HS-5 (cell line): Measurements from ENCODE around the gene ANKS1B.

Experiments
- DNase-seq: peaks from one replicate; pipeline ENCODE4 v3.0.0-alpha.2; 2012; ENCODE audit warnings: low read depth

ANKS1B gene

DNA sequence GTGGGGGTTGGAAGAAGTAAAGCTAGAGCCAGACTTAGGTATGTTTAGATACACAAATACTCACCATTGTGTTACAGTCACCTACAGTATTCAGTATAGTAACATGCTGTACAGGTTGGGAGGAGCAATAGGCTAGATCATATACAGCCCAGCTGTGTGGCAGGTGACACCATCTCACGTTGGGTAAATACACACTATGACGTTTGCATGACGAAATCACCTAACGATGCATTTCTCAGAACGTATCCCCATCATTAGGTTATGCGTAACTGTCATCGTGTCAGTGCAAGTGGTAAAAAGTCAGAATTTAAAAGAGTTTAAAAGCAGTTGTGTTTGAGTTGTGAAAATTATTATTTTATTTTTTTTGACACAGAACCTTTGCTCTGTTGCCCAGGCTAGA lies 1172.5 kb downstream of the ANKS1B start:
- DNase-seq = no peak

DNA sequence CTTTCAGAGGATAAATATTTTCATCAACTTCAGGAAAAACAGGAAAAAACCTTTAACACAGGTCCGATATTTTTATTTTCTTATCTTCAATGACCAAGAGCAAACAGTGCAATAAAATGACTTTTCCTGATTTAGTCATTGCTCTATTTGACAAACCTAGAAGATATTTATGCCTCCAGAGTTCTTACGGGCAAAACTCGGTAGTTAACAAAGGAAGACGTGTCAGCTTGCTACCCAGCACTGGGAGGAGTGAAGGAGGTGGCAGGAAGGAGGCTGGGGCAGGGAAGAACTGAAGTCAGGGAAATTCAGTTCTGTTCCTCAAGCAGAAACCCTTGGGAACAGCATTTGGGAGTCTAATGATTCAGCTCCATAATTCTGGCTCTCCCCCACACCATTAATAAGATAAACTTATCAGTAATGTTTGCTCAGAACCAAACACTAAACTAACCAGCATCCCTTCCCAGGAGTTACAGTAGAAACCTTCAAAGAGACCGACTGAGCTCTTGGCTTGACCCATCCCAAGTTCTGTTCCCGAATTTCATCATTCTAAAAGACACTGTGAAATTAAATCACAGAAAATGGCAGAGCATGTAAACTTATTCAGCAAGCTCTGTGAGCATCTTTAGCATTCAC lies 1176.4 kb downstream of the ANKS1B start:
- DNase-seq = no peak

DNA sequence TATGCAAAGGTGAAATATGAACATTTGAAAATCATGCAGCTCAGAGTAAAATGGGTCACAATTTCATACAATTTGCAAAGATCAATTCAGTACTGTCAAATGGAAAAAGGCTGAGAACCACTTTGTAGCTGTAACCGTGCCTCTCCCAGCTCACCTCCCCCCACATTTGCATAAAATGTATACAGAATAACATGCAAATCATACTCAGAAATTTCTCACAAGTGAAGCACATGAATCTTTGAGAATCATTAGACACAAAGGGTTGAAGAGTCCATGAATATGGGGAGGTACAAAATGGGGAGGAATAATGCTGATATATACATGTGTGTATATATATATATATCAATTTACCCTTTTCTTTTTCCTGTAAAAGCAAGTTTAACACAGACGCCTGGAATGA lies 1177.5 kb downstream of the ANKS1B start:
- DNase-seq = no peak

DNA sequence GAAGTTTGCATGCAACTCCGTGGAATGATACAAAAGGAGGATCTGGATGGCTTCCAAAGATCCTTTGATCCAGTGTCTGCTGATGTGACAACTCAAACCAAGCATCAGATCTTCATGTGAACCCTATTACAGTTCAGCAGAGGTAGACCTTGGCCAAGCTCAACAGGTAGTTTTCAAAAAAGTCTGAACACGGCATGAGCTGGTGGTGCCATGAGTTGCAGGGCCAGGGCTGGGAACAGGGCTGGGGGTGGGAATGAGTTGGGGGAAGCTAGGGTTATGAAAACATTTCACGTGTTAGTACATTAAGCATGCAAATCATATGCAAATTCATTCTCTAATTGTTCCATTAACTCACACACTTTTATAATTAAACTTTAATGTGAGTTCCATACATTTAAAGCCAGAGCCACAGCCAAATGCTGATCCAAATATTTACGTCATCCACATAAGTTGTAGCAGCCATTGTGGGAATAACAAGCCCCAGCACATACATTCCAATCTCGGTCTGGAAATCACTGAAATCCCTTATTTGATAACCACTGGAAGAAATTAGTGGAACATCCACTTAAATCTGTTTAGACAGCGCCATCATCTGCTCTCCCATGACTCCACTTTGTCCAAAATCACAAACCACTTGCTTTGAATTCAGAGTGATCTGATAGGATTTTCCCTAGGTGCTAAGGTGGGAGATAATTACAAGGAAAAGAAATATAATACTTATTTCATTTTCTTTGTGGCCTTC lies 1181.1 kb downstream of the ANKS1B start:
- DNase-seq = no peak

DNA sequence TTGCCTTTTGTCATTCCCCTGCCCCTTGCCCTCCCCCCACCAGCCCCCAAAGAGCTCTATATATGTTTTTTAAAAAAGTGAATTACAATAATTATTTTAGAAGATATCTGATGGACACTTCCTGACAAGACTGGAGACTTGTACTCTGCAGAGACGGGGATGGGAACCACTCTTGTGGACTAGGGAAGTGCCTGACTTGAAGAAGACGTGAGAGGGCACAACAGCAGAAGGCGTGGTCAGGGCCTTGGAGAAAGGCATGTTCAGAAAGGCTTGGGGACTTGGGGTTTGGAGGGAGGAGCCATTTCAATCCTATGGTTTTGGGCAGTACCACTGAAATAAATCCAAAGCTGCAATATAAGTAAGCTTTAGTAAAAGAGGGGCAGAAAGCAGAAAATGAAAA lies 1184.9 kb downstream of the ANKS1B start:
- DNase-seq = no peak

DNA sequence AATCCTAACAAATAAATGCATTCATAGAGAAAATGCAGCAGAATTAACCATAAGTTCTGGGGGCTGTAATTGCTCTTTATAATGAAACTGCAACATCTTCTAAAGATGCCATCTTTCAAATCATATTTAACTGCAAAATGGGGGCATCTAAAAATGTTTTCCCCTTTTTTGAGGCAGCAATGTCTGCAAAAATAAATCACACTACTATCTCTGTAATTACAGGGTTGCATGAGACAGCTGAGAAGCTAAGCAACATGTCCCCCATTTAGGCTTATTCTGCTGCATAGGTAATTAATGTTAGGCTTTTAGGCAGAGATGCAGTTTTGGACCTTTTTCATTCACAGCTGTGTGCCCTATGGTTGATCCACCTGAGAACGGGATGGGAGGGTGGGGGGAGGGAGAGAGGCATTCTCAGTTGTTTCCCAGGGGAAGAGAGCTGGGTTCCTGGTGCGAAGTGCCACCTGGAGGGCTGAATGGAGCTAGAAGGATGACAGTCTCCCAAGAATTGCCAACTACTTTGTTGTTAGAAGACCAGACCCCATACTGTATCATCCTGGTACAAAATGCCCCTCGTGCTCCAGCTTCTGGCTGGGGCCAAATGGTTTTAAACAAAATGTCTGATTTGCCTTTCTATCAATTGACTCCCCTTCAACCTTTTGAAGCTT lies 1185.5 kb downstream of the ANKS1B start:
- DNase-seq = no peak

DNA sequence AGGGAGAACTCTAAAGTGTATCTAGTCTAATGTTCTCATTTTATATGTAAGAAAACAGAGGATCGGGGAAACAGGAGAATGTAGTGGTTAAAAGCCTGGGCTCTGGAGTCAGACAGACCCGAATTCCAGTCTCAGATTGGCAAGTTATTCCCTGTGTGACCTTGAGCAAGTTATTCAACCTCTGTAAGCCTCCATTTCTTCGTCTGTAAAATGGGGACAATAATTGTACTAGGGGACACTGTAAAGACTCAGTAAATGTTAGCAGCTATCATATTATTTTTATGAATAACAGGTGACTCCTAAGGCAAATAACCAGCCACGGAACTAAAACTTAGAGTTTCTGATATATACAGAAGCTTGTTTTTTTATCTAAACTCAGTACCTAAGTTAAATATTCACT lies 1187.5 kb downstream of the ANKS1B start:
- DNase-seq = no peak

DNA sequence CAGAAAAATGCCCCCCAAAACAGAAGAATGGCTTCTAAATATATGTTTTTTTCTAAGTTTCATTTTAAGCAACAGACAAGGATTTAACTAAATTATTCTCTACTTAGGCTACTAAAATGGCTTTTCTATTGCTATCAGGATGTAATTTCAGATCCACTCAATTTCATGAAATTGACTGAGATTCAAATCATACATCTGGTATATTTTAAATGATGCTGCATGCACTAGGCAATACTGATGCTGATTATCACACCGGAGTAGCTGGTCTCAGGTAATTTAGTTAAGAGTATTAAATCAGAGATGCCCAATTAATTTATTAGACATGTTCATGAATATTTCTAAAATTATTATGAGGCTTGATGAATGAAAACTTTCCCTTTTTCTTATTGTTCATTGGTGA lies 1188.0 kb downstream of the ANKS1B start:
- no peak for DNase-seq

DNA sequence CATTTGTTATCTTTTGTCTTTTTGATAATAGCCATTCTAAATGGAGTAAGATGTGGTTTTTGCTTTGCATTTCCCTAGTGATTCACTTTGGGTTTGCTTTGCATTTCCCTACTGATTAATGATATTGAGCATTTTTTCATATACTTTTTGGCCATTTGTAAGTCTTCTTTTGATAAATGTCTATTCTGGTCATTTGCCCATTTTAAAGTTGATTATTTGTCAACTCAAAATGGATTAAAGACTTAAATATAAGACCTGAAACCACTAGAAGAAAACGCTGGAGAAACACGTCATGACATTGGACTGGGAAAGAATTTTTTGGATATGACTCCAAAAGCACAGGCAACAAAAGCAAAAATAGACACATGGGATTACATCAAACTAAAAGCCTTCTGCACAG lies 1191.6 kb downstream of the ANKS1B start:
- no peak for DNase-seq

DNA sequence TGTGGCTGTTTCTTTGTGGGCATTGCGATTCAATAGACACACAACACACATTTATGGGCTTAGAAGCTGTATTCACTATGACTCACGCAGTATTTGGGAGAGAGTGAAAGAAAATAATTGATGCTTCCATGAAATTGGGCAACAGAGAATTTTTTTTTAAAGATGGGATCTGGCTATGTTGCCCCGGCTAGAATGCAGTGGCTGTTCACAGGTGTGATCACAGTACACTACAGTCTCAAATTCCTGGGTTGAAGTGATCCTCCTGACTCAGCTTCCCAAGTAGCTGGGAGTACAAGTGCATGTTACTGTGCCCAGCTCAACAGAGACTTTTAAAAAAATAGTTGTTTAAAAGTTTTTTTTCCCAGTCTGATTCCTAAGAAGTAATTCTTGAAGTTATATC lies 1193.3 kb downstream of the ANKS1B start:
- DNase-seq = no peak

DNA sequence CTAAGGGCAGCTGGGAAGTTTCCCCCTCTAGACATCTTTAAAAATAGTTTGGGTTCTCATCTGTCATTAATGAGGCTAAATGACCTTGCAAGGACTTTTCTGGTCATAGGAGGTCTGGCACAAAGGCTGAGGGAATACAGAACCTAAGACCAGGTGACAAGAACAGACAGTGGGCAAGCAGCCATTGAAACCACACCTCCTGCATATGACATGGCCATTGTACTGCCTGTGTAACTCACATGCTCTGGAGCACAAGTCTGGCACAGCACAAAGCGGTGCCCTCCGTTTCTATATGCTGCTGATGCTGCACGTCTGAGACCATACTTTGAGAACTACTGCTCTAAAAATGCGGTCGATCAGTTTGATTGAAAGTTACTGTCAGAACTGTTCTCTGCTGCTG lies 1196.3 kb downstream of the ANKS1B start:
- no peak for DNase-seq

DNA sequence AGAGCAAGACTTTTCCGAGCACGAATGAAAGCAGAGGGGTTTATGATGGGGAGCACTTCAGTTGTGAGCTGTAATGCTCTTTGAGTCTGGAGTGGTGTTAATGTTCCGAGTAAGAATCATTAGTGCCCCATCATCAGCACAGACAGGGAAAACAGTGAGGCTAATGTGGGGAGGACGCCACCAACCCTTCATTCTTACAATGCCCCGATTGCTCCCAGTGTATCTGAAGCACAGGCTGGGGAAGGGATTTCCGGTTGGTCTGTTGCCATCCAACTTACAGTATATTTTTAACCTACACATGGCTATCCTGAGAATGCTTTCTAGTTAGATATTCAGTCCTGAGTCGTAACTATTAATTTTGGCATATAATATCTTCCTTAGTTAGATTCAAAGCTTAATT lies 1198.1 kb downstream of the ANKS1B start:
- no peak for DNase-seq

DNA sequence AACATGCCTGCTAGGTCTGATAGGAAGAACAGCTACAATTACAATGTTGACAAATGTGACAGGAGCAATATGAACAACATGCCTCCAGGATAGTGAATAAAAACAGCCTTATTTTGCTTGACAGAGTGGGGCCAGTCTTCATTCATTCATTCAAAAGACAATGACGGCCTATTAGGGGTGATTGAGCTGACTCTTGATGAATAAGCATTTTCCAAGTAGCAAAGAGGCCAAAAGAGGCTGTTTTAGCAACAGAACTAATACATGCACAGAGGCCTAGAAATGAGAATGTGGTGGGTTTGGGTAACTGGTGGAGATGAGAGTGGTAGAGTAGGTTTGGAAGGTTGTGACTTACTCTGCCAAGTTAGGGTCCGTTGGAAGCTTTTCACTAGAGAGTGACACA lies 1201.3 kb downstream of the ANKS1B start:
- no peak for DNase-seq

DNA sequence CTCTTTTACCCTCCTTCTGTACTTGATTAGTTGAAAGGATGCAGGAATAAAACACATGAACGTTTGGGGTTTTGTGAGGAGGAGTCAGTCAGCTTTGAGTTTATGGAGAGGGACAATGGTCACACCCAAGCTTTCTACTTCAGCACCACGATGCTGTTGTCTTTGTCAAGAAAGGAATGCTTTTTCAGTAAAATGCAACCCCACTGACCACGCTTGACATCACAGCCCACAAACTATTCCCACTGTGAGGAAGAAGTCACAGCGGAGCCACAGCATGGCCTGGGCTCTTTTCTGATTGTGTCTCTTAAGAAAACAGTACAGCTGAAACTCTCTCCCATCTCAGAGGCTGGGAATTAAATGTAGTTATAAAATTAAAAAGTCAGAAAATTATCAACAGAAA lies 1204.5 kb downstream of the ANKS1B start:
- DNase-seq = no peak

DNA sequence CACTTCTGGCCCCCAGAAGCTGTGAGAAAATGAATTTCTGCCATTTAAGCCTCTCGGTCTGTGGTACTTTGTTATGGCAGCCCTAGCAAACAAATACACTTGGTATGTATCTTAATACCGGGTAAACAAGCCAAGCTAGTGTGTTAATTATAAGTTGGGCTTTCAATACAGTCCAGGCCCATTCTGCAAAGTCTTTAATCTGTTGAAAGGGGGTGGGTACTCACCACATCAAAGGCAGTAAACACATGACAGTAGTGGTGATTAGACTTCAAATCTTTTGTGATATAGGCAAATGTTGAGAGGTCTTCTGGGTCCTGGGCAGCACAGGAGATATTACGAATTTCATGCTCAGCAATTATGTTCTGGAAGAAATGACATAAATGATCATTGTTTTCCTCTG lies 1211.9 kb downstream of the ANKS1B start:
- DNase-seq = no peak

DNA sequence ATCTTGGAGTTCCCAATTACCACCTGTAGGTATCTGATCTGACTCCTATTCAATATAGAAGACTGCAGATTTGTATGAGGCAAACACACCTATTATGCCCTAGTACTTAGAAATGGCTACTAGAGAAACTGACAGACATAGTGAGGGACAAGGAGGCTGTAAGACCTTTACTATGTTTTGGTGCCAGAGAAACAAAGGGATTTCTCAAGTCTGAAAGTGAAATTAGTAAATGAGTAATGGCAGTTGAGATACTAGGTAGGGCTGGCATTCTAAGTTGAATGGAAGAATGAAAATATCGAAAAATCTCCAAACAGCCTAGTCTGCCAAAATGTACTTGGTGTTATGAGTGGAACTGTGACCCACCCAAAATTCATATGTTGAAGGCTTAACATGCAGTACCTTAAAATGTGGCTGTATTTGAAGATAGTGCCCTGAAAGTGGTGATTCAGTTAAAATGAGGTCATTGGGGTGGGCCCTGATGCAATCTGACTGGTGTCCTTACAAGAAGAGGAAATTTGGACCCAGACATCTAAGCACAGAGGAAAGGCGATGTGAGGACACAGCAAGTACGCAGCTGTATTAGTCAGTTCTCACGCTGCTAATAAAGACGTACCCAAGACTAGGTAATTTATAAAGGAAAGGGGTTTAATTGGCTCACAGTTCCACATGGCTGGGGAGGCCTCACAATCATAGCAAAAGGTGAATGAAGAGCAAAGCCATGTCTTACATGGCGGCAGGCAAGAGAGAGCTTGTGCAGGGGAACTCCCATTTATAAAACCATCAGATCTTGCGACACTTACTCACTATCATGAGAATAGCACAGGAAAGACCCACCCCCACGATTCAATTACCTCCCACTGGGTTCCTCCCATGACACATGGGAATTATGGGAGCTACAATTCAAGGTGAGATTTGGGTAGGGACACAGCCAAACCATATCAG lies 1212.7 kb downstream of the ANKS1B start:
- no peak for DNase-seq

DNA sequence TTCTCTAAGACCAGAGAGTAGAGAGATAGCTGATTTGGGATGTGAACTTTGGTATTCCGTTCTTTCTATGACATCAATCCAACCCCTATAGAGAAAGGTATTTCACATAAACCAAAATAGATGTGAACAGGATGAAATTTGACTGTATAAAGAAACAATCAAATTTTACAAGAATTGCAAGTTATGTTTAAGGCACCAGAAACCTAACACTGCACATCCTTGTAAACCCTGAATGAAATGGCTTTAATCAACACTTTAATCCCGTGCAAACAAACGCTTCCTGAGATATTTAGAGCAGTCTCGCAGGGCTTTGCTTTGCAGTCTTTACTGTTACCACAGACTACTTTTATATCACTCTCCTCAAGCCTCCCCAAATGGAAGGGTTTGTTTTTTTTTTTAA lies 1214.5 kb downstream of the ANKS1B start:
- DNase-seq = no peak

DNA sequence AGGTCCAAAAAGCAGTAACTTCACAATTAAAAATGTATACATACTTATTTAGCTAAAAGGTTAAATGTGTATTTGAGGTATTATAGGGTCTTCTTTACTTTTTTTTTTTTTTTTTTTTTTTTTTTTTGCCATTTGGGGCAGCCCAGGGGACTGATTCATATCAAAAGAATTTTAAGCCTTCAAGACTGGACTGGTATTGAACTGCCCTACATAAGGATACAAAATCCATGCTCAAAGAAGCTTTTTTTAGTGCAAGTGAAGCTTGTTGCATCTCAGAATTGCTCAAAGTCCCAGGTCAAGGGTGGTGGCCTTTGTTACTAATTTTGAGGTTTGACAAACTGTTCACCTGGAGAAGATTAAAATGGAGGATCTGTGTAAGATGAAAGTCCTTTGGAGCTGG lies 1215.7 kb downstream of the ANKS1B start:
- no peak for DNase-seq

DNA sequence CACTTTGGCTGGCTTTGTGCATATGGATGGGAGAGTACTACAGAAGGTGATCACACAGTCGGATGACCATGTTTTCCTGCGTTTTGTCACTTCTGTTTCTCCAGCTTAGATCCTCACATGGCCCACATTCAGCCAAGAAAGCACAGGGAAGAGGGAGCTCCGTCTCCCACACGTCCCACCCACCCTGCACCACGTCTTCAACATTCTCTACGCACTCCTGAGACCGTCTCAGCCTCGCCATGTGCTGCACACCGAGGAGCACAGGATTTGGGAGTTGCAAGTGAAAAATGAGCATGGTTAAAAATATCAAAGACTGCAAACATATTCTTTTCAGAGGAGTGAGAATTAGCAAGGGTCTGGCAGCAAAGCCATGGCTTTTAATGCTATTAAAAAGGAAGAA lies 1217.5 kb downstream of the ANKS1B start:
- DNase-seq = no peak

DNA sequence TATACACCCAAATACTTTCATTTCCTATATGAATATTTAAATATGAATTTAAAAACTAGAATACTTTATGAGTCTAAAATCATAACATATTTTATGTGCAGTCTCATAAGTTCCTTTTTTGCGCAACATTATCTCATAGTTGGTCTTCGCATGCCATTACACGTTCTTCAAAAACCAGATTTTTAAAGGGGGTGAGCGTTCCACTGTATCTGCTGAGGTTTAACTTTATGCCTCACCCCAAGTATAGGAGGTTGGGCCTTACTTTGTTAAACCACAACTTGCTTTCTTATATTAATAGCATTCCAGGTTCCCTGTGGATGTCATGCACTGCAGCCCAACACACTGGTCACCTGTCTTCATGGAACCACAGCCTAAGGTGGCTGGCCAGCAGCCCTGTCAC lies 1221.1 kb downstream of the ANKS1B start:
- no peak for DNase-seq

DNA sequence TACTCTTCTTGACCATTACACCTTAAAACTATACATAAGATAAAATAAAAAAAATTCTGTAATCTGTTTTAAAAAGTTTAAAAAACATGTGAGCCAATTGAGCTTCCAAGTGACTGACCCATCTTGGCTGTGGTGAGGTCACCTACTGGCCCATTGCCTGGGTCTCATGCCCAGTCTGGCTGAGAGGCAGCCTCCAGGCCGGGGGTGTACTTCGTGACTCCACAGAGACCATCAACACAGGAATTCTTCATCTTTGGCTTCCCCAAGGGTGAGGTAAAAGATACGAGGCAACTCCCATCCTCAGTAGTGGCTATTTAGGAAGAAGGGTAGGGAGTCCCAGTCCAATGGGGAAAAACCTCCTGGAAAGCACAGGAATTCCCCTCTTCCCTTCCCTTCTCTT lies 1226.4 kb downstream of the ANKS1B start:
- no peak for DNase-seq

DNA sequence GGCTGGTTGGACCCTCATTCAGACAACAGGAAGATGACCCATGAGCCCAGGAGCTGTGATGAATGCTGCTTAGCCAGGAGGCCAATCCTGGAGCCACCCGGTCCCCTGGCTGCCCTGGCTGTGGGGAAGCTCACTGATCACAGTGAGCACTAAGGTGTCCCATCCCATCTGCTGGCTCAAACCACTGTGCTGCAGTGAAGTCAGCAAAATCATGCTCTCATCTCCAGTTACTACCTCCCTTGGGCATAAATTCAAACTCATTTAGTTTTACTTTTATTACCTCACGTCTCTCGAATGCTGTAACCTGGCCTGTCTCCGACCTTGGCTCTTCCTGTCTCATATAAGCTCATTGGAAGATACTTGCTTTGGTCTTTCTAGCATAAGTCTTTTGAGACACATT lies 1227.3 kb downstream of the ANKS1B start:
- no peak for DNase-seq
